Dendritic cell treated with granulocyte-macrophage colony-stimulating factor and Interleukin-4, amounts not matched to agents 40 ng/mL and 50 ng/mL, for 4 days (primary cell): Measurements from ENCODE around the gene KIRREL3.

ENCODE experiments used
- H3K27ac Mint-ChIP-seq: one replicate; pipeline ENCODE4 v1.8.0; 2022; ENCODE audit warnings: mild to moderate bottlenecking, mixed read lengths
- H3K27me3 Mint-ChIP-seq: one replicate; pipeline ENCODE4 v1.8.0; 2022; ENCODE audit warnings: mild to moderate bottlenecking, mixed read lengths
- H3K36me3 Mint-ChIP-seq: one replicate; pipeline ENCODE4 v1.8.0; 2022; ENCODE audit warnings: low read depth, mixed read lengths
- H3K4me1 Mint-ChIP-seq: one replicate; pipeline ENCODE4 v1.8.0; 2022; ENCODE audit warnings: low read depth, mixed read lengths
- H3K4me3 Mint-ChIP-seq: one replicate; pipeline ENCODE4 v1.8.0; 2022; ENCODE audit warnings: mild to moderate bottlenecking, moderate library complexity, mixed read lengths
- H3K9me3 Mint-ChIP-seq: one replicate; pipeline ENCODE4 v1.8.0; 2022; ENCODE audit warnings: mixed read lengths
- intact Hi-C: fragments of 100-400 bp; cut with micrococcal nuclease; formaldehyde crosslinking; loops from one replicate; pipeline ENCODE4 v1.15.0; 2022

The KIRREL3 gene

GRCh38 chr11:126615845-126616244, 384.7 kb downstream of the KIRREL3 start:
- intact Hi-C loops = no loop called here
- H3K36me3 Mint-ChIP-seq = no peaks in the 10 kb centered on the region
- H3K9me3 Mint-ChIP-seq = no peaks in the 10 kb centered on the region
- H3K4me3 Mint-ChIP-seq = no peak overlapping the region
- H3K27ac Mint-ChIP-seq = no peak overlapping the region
- no peaks in the 10 kb centered on the region for H3K4me1 Mint-ChIP-seq
- H3K27me3 Mint-ChIP-seq = no peaks in the 10 kb centered on the region

- H3K4me3 Mint-ChIP-seq = no peak overlapping the region
- no peaks in the 10 kb centered on the region for H3K4me1 Mint-ChIP-seq
- intact Hi-C loops = no loop called here
- H3K27me3 Mint-ChIP-seq = no peaks in the 10 kb centered on the region
- no peak overlapping the region for H3K27ac Mint-ChIP-seq
- H3K36me3 Mint-ChIP-seq = no peaks in the 10 kb centered on the region
- no peaks in the 10 kb centered on the region for H3K9me3 Mint-ChIP-seq
These were observed 387.3 kb downstream of the KIRREL3 start for GRCh38 chr11:126613272-126613671.

- no peaks in the 10 kb centered on the region for H3K4me1 Mint-ChIP-seq
- no peaks in the 10 kb centered on the region for H3K9me3 Mint-ChIP-seq
- H3K27ac Mint-ChIP-seq = no peak overlapping the region
- no peaks in the 10 kb centered on the region for H3K36me3 Mint-ChIP-seq
- no peaks in the 10 kb centered on the region for H3K27me3 Mint-ChIP-seq
- H3K4me3 Mint-ChIP-seq = no peak overlapping the region
- intact Hi-C loops = no loop called here
These were observed 387.9 kb downstream of the KIRREL3 start for GRCh38 chr11:126612671-126613070.

- Mint-ChIP-seq H3K27ac (no peak overlapping the region), H3K36me3 (no peaks in the 10 kb centered on the region), H3K9me3 (no peaks in the 10 kb centered on the region), H3K4me1 (no peaks in the 10 kb centered on the region), H3K27me3 (peaks cover 3% of the 10 kb centered on the region), H3K4me3 (no peak overlapping the region)
- intact Hi-C loops = no loop called here
These were observed 389.1 kb downstream of the KIRREL3 start for GRCh38 chr11:126611438-126611837.

GRCh38 chr11:126608658-126609057, 391.9 kb downstream of the KIRREL3 start:
- intact Hi-C loops = no loop called here
- Mint-ChIP-seq H3K9me3 (no peaks in the 10 kb centered on the region), H3K27me3 (peaks cover 4% of the 10 kb centered on the region), H3K4me3 (no peak overlapping the region), H3K36me3 (no peaks in the 10 kb centered on the region), H3K4me1 (no peaks in the 10 kb centered on the region), H3K27ac (no peak overlapping the region)

- Mint-ChIP-seq H3K4me1 (no peaks in the 10 kb centered on the region), H3K4me3 (no peak overlapping the region), H3K27me3 (peaks cover 4% of the 10 kb centered on the region), H3K9me3 (no peaks in the 10 kb centered on the region), H3K27ac (no peak overlapping the region), H3K36me3 (no peaks in the 10 kb centered on the region)
- intact Hi-C loops = no loop called here
These were observed 392.6 kb downstream of the KIRREL3 start for GRCh38 chr11:126607776-126608541.

- H3K9me3 Mint-ChIP-seq = no peaks in the 10 kb centered on the region
- no peak overlapping the region for H3K27ac Mint-ChIP-seq
- no peak overlapping the region for H3K4me3 Mint-ChIP-seq
- intact Hi-C loops = no loop called here
- no peaks in the 10 kb centered on the region for H3K36me3 Mint-ChIP-seq
- H3K4me1 Mint-ChIP-seq = no peaks in the 10 kb centered on the region
- H3K27me3 Mint-ChIP-seq = peaks cover 6% of the 10 kb centered on the region
These were observed 393.2 kb downstream of the KIRREL3 start for GRCh38 chr11:126607374-126607773.

- intact Hi-C loops = no loop called here
- H3K27ac Mint-ChIP-seq = no peak overlapping the region
- H3K27me3 Mint-ChIP-seq = peaks cover 9% of the 10 kb centered on the region
- H3K4me1 Mint-ChIP-seq = no peaks in the 10 kb centered on the region
- H3K9me3 Mint-ChIP-seq = no peaks in the 10 kb centered on the region
- no peaks in the 10 kb centered on the region for H3K36me3 Mint-ChIP-seq
- H3K4me3 Mint-ChIP-seq = no peak overlapping the region
These were observed 394.1 kb downstream of the KIRREL3 start for GRCh38 chr11:126606484-126606883.

GRCh38 chr11:126604461-126604860, 396.1 kb downstream of the KIRREL3 start:
- H3K4me3 Mint-ChIP-seq = no peak overlapping the region
- no peaks in the 10 kb centered on the region for H3K4me1 Mint-ChIP-seq
- no peaks in the 10 kb centered on the region for H3K9me3 Mint-ChIP-seq
- H3K36me3 Mint-ChIP-seq = no peaks in the 10 kb centered on the region
- intact Hi-C loops = no loop called here
- H3K27ac Mint-ChIP-seq = no peak overlapping the region
- peaks cover 16% of the 10 kb centered on the region for H3K27me3 Mint-ChIP-seq

GRCh38 chr11:126603486-126603885, 397.1 kb downstream of the KIRREL3 start:
- peaks cover 16% of the 10 kb centered on the region for H3K27me3 Mint-ChIP-seq
- no peak overlapping the region for H3K27ac Mint-ChIP-seq

GRCh38 chr11:126602993-126603392, 397.6 kb downstream of the KIRREL3 start:
- H3K4me3 Mint-ChIP-seq = no peak overlapping the region
- H3K4me1 Mint-ChIP-seq = no peaks in the 10 kb centered on the region
- intact Hi-C loops = no loop called here
- peaks cover 17% of the 10 kb centered on the region for H3K27me3 Mint-ChIP-seq
- no peaks in the 10 kb centered on the region for H3K9me3 Mint-ChIP-seq
- no peaks in the 10 kb centered on the region for H3K36me3 Mint-ChIP-seq
- no peak overlapping the region for H3K27ac Mint-ChIP-seq

More at GRCh38 chr11:126603486-126603885, 397.1 kb downstream of the KIRREL3 start:
- intact Hi-C loops = no loop called here
- Mint-ChIP-seq H3K4me1 (no peaks in the 10 kb centered on the region), H3K9me3 (no peaks in the 10 kb centered on the region), H3K36me3 (no peaks in the 10 kb centered on the region), H3K4me3 (no peak overlapping the region)

GRCh38 chr11:126602349-126602940, 398.1 kb downstream of the KIRREL3 start:
- no peaks in the 10 kb centered on the region for H3K36me3 Mint-ChIP-seq
- intact Hi-C loops = no loop called here
- no peaks in the 10 kb centered on the region for H3K9me3 Mint-ChIP-seq
- no peak overlapping the region for H3K27ac Mint-ChIP-seq
- H3K4me3 Mint-ChIP-seq = no peak overlapping the region
- no peaks in the 10 kb centered on the region for H3K4me1 Mint-ChIP-seq
- H3K27me3 Mint-ChIP-seq = peaks cover 18% of the 10 kb centered on the region

GRCh38 chr11:126601550-126602215, 398.9 kb downstream of the KIRREL3 start:
- peaks cover 16% of the 10 kb centered on the region for H3K27me3 Mint-ChIP-seq
- no peaks in the 10 kb centered on the region for H3K4me1 Mint-ChIP-seq
- no peaks in the 10 kb centered on the region for H3K9me3 Mint-ChIP-seq
- no peak overlapping the region for H3K4me3 Mint-ChIP-seq
- intact Hi-C loops = no loop called here
- H3K27ac Mint-ChIP-seq = no peak overlapping the region
- no peaks in the 10 kb centered on the region for H3K36me3 Mint-ChIP-seq

- Mint-ChIP-seq H3K9me3 (no peaks in the 10 kb centered on the region), H3K4me3 (no peak overlapping the region), H3K4me1 (no peaks in the 10 kb centered on the region), H3K27me3 (peaks cover 16% of the 10 kb centered on the region), H3K36me3 (no peaks in the 10 kb centered on the region), H3K27ac (no peak overlapping the region)
- intact Hi-C loops = no loop called here
These were observed 399.4 kb downstream of the KIRREL3 start for GRCh38 chr11:126601136-126601535.
